DMS153 treated with DMSO at 0.1 percent for 48 hours (cell line): ENCODE data around the gene HLA-E.
"Not testable (repeated sequence)": the region's sequence is repeated elsewhere in the genome, so short reads cannot be mapped to it uniquely, and the experiment has no call there.

Source experiments
- DNase-seq: peaks from one replicate; lab custom pipeline; 2025; ENCODE audit not compliant: unreplicated experiment; lab: John Stamatoyannopoulos, UW

HLA-E gene

GRCh38 chr6:30489081-30490025, at the start of gene HLA-E:
HLA-E (plus strand) TSS chr6:30489509; CDS start chr6:30489532, 23 bp downstream.
- DNase-seq = peak; percentile 80

- DNase-seq = no peak
Observed at GRCh38 chr6:30441171-30441570, 48.1 kb upstream of the HLA-E start.

- no peak for DNase-seq
Observed at GRCh38 chr6:30443657-30444450, 45.5 kb upstream of the HLA-E start.

GRCh38 chr6:30444451-30444742, 44.9 kb upstream of the HLA-E start:
- no peak for DNase-seq

GRCh38 chr6:30446259-30446658, 43.0 kb upstream of the HLA-E start:
- no peak for DNase-seq

GRCh38 chr6:30447237-30447636, 42.1 kb upstream of the HLA-E start:
- DNase-seq = no peak

GRCh38 chr6:30450548-30450908, 38.8 kb upstream of the HLA-E start:
- no peak for DNase-seq

GRCh38 chr6:30450909-30451841, 38.1 kb upstream of the HLA-E start:
- DNase-seq = no peak

- DNase-seq = no peak
Observed at GRCh38 chr6:30452736-30453507, 36.4 kb upstream of the HLA-E start.

GRCh38 chr6:30453508-30454116, 35.7 kb upstream of the HLA-E start:
- peak; percentile 16 for DNase-seq

GRCh38 chr6:30459145-30459544, 30.2 kb upstream of the HLA-E start:
- no peak for DNase-seq

GRCh38 chr6:30461055-30461454, 28.3 kb upstream of the HLA-E start:
- DNase-seq = no peak

- no peak for DNase-seq
Observed at GRCh38 chr6:30462482-30462881, 26.8 kb upstream of the HLA-E start.

- DNase-seq = no peak
Observed at GRCh38 chr6:30463242-30463641, 26.1 kb upstream of the HLA-E start.

GRCh38 chr6:30463651-30464618, 25.4 kb upstream of the HLA-E start:
- DNase-seq = no peak

- no peak for DNase-seq
Observed at GRCh38 chr6:30465595-30466306, 23.6 kb upstream of the HLA-E start.

GRCh38 chr6:30470968-30471367, 18.3 kb upstream of the HLA-E start:
- DNase-seq = no peak

GRCh38 chr6:30475116-30475515, 14.2 kb upstream of the HLA-E start:
- DNase-seq = not testable (repeated sequence)
